ENCODE measurements around the gene DPP6. TPM values are rescaled to one million over a fixed set of nuclear protein-coding genes. Genes with fewer than 3 reads are reported as not detected.

DPP6 gene
- polyA plus RNA-seq, 1 of the 3 experiments (the other 2 are of a cell fraction): not detected

DNA sequence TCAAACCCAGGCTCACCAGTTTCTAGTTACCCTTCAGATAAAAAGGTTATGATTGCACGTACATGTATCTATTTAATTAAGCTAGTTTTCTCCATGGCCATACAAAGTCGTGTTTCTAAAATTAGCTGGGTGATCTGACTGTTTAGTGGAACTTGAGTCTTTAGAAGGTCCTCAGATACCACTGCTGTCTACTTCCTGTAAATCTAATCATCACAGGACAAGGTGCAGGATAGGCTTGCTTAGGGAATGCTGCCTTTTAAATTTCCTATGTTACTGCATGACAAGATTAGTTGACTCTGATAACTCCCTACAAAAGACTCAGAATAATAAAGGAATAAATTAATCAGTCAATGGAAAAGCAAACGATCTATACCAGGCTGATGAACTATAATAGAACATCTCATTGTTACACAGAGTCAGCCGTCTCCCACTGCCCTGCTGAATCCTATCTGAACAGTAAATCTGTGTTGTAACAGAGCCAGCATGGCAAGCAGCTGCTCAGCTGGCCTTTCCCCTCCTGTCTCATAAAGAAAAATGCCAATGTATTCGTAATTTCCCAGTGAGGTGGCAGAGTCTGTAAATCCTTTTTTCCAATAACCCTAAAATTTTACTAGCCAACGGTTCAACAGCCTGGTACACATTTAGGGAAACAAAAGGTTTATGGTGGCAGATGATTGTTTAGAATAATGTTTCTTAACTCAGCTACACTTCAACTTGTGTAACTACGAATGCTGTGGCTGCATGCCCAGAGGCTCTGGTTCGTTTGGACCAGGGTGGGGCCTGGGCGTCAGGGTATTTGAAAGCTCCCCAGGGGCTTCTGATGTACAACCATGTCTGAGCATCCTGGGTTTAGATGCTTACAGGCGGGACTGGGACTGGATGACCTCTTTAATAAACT is 632.7 kb downstream of the DPP6 start (continued):
- TF ChIP-seq, protein P1, sequence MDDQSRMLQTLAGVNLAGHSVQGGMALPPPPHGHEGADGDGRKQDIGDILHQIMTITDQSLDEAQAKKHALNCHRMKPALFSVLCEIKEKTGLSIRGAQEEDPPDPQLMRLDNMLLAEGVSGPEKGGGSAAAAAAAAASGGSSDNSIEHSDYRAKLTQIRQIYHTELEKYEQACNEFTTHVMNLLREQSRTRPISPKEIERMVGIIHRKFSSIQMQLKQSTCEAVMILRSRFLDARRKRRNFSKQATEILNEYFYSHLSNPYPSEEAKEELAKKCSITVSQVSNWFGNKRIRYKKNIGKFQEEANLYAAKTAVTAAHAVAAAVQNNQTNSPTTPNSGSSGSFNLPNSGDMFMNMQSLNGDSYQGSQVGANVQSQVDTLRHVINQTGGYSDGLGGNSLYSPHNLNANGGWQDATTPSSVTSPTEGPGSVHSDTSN (IDR thresholded peaks at IDR 0.05): no peak
- TF ChIP-seq RXRA (IDR thresholded peaks at IDR 0.05; ENCODE audit: borderline replicate concordance, low read depth) (no peak), GATA2 (CRISPR knock-in tag; IDR thresholded peaks at IDR 0.05) (peak; percentile 96), GABPA (IDR thresholded peaks at IDR 0.05; ENCODE audit: low read depth) (no peak), EZH2phosphoT487 (IDR thresholded peaks at IDR 0.05; ENCODE audit: borderline replicate concordance, low read depth) (no peak), NFIC (IDR thresholded peaks at IDR 0.05; ENCODE audit: borderline replicate concordance) (no peak)
- TF ChIP-seq, protein P2, sequence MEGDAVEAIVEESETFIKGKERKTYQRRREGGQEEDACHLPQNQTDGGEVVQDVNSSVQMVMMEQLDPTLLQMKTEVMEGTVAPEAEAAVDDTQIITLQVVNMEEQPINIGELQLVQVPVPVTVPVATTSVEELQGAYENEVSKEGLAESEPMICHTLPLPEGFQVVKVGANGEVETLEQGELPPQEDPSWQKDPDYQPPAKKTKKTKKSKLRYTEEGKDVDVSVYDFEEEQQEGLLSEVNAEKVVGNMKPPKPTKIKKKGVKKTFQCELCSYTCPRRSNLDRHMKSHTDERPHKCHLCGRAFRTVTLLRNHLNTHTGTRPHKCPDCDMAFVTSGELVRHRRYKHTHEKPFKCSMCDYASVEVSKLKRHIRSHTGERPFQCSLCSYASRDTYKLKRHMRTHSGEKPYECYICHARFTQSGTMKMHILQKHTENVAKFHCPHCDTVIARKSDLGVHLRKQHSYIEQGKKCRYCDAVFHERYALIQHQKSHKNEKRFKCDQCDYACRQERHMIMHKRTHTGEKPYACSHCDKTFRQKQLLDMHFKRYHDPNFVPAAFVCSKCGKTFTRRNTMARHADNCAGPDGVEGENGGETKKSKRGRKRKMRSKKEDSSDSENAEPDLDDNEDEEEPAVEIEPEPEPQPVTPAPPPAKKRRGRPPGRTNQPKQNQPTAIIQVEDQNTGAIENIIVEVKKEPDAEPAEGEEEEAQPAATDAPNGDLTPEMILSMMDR (IDR thresholded peaks at IDR 0.05): no peak
- TF ChIP-seq, protein P3, sequence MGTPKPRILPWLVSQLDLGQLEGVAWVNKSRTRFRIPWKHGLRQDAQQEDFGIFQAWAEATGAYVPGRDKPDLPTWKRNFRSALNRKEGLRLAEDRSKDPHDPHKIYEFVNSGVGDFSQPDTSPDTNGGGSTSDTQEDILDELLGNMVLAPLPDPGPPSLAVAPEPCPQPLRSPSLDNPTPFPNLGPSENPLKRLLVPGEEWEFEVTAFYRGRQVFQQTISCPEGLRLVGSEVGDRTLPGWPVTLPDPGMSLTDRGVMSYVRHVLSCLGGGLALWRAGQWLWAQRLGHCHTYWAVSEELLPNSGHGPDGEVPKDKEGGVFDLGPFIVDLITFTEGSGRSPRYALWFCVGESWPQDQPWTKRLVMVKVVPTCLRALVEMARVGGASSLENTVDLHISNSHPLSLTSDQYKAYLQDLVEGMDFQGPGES (IDR thresholded peaks at IDR 0.05; ENCODE audit: low read depth, low read length): no peak

DNA sequence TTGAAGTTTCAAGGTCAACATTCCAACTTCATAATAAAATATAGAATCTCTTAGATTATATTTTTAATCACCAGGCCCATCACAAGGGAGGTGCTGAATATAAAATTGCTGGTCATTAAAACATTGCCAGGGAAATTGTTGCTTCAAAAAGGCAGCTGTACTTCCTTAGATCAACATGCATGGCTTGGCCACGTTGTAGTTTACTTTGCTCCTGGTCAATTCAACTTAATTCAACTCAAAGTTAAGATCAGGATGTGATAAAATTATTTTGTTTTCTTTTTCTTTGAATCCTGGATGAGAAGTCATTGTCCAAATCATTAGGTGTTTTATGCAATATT is 633.3 kb downstream of the DPP6 start:
- H3K4me2 ChIP-seq: no peak overlapping the region
- H3F3A ChIP-seq (replicated peaks; ENCODE audit: insufficient read depth): no peaks in the 10 kb centered on the region
- no peaks in the 10 kb centered on the region for H3K9me2 ChIP-seq
- peaks cover 0 to 33% of the 10 kb centered on the region in 2 experiments; a peak in 2 of 4 replicates for H3K4me1 ChIP-seq (ENCODE audit: control insufficient read depth in 1 of 2, insufficient read depth in 2 of 2, low read depth in 1 of 2, low read length in 1 of 2)
- no peak overlapping the region for H3K4me3 ChIP-seq (ENCODE audit: low read depth in 2 of 2, low read length in 1 of 2)
- H3K79me2 ChIP-seq (ENCODE audit: insufficient read depth): no peaks in the 10 kb centered on the region
- 0% methylated on average over 1 of the region's 1 CpG for WGBS (ENCODE audit: low lambda C conversion rate)
- no peak overlapping the region for H3K9ac ChIP-seq
- H2AFZ ChIP-seq (ENCODE audit: low read depth): no peak overlapping the region
- ChIA-PET POLR2A (no interaction called here), CTCF (interaction anchor here (1.2 to 3.3 kb wide), 7 partner anchors 13 to 181 kb away, joined by 3 to 14 read pairs (median 4); no protein-coding TSS in a partner anchor)
- peak overlapping the region in 1 of 2 experiments; percentile 65; a peak in 1 of 4 replicates for H3K27ac ChIP-seq (ENCODE audit: low read depth in 2 of 2, low read length in 1 of 2)
- no peak for DNase-seq
- H3K27me3 ChIP-seq (ENCODE audit: insufficient read depth): no peaks in the 10 kb centered on the region
- no peaks in the 10 kb centered on the region for H4K20me1 ChIP-seq (ENCODE audit: insufficient read depth)
- H3K9me3 ChIP-seq: peaks cover 6% of the 10 kb centered on the region; the same call in 1 of the 2 replicates
- H3K36me3 ChIP-seq (replicated peaks in 1 of 2; ENCODE audit: control insufficient read depth in 1 of 2, insufficient read depth in 2 of 2, low read length in 1 of 2): no peaks in the 10 kb centered on the region
- TF ChIP-seq TAF1 (IDR thresholded peaks at IDR 0.05; ENCODE audit: borderline replicate concordance, low read depth, low read length) (no peak), RAD21 (IDR thresholded peaks at IDR 0.05; ENCODE audit: low read length) (no peak), TEAD4 (IDR thresholded peaks at IDR 0.05; ENCODE audit: borderline replicate concordance, insufficient read depth) (no peak), FOSL2 (IDR thresholded peaks at IDR 0.05; ENCODE audit: borderline replicate concordance, low read depth) (no peak), TCF12 (IDR thresholded peaks at IDR 0.05) (no peak), YY1 (IDR thresholded peaks at IDR 0.05; ENCODE audit: low read depth) (no peak), MXI1 (IDR thresholded peaks at IDR 0.05; ENCODE audit: low read depth, low read length) (no peak), RCOR1 (IDR thresholded peaks at IDR 0.05; ENCODE audit: low read length) (no peak), POLR2AphosphoS5 (IDR thresholded peaks at IDR 0.05; ENCODE audit: low read depth, low read length) (no peak), RXRA (IDR thresholded peaks at IDR 0.05; ENCODE audit: borderline replicate concordance, low read depth) (no peak), EP300 (IDR thresholded peaks at IDR 0.05; ENCODE audit: borderline replicate concordance in 1 of 2, low read depth in 1 of 2, low read length in 1 of 2) (no peak), JUND (IDR thresholded peaks at IDR 0.05) (no peak)
- TF ChIP-seq, protein P4, sequence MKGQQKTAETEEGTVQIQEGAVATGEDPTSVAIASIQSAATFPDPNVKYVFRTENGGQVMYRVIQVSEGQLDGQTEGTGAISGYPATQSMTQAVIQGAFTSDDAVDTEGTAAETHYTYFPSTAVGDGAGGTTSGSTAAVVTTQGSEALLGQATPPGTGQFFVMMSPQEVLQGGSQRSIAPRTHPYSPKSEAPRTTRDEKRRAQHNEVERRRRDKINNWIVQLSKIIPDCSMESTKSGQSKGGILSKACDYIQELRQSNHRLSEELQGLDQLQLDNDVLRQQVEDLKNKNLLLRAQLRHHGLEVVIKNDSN (IDR thresholded peaks at IDR 0.05; ENCODE audit: borderline replicate concordance, low read depth): no peak
- TF ChIP-seq, protein P3 (IDR thresholded peaks at IDR 0.05; ENCODE audit: low read depth, low read length): no peak
- TF ChIP-seq, protein P2 (IDR thresholded peaks at IDR 0.05): no peak
